Activated T-cell treated with anti-CD3 and anti-CD28 coated beads, Interleukin-2, amount 50 U/mL, for 24 hours (primary cell): ENCODE data around the gene CPLX1.
"Not testable (repeated sequence)": the region's sequence is repeated elsewhere in the genome, so short reads cannot be mapped to it uniquely, and the experiment has no call there.

Source experiments
- DNase-seq: peaks from one replicate; pipeline ENCODE4 v3.0.0-alpha.2; 2020
- H3K27ac Mint-ChIP-seq: 2 replicates; pipeline ENCODE4 v1.8.0; 2020; ENCODE audit warnings: mild to moderate bottlenecking, mixed read lengths
- H3K27me3 Mint-ChIP-seq: 2 replicates; pipeline ENCODE4 v1.8.0; 2020; ENCODE audit warnings: mixed read lengths
- H3K36me3 Mint-ChIP-seq: 2 replicates; pipeline ENCODE4 v1.8.0; 2020; ENCODE audit warnings: low read depth, mixed read lengths
- H3K4me1 Mint-ChIP-seq: 2 replicates; pipeline ENCODE4 v1.8.0; 2020; ENCODE audit warnings: low read depth, mixed read lengths
- H3K4me3 Mint-ChIP-seq: 2 replicates; pipeline ENCODE4 v1.8.0; 2020; ENCODE audit warnings: mild to moderate bottlenecking, moderate library complexity, mixed read lengths
- H3K9me3 Mint-ChIP-seq: 2 replicates; pipeline ENCODE4 v1.8.0; 2020; ENCODE audit warnings: mixed read lengths

The CPLX1 gene

DNA sequence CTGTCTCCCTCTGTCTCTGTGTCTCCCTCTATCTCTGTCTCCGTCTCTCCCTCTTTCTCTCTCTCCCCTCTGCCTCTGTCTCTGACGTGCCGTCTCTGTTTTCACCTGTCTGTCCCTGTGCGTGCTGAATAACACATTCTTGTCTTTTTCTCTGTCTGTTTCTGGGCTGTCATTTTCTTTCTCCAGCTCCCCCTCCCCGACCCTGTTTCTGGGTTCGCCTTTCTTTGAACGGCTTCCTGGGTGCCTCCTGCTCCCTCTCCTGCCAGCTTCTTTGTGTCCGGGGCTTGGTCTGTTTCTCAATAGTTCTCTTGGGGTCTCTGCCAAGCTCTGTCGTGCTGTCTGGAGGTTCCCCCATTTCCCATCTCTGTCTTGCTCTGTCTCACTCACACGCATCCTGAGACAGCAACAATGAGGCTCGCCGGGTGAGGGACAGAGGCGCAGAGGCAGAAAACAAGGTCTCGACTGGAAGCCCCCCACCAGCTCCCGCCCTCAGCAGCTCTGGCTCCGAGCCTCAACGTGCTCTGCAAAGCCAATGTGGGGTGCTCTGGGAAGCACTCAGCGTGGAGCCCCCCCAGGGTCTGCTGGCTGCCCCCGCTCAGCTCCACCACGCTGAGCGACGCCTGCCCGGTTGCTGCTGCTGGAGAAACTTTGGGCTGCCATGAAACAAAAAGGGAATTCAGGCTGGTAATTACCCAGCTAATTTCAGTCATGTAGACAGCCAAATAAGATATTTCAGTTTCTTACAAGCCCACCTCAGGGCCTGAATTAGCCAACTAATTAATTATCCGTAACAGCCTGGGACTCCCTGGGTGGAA is 3.4 kb downstream of the CPLX1 start:
- Mint-ChIP-seq H3K4me3 (no peak overlapping the region), H3K27ac (no peak overlapping the region), H3K9me3 (no peaks in the 10 kb centered on the region), H3K36me3 (no peaks in the 10 kb centered on the region), H3K27me3 (peaks cover 71% of the 10 kb centered on the region), H3K4me1 (no peaks in the 10 kb centered on the region)
- DNase-seq: no peak

DNA sequence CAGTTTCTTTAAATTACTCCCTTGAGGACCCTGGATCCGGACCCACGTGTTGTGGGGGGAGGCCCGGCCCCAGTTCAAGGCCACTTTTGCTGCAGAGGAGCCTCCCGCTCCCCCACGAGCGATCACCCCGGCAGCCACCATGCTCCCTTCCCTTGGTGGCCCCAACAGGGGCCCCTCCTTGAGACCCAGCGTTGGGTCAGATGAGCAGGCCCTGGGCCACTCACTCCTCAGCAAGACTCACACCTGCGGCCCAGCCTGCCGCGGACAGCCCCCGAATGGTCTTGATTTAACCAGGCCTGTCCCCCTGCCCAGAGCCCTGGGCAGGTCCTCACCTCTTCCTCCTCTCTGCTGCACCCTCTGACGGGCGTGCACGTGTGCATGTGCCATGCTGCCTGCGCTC is 4.3 kb downstream of the CPLX1 start:
- Mint-ChIP-seq H3K27me3 (peaks cover 71% of the 10 kb centered on the region), H3K9me3 (no peaks in the 10 kb centered on the region), H3K27ac (no peak overlapping the region), H3K36me3 (no peaks in the 10 kb centered on the region), H3K4me3 (no peak overlapping the region), H3K4me1 (no peaks in the 10 kb centered on the region)
- DNase-seq: no peak

DNA sequence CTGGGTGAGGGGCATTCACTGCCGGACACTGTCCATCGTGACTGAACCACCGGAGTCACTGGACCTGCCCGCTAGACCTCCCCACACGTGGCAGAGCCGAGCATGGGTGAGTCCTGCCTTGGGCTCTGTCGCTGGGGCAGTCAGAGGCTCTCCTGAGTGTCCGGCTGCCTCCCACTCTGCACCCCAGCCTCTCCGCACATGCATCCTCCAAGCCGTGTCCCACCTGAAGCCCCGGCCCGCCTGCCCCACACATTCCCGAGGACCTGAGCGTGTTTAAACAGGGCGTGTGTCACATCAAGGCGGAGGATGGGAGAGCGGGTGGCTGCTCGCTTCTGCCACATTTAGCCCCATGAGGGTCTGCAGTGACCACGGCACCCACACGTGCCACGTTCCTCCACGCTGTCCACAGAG is 4.7 kb downstream of the CPLX1 start:
- no peak for DNase-seq
- no peak overlapping the region for H3K27ac Mint-ChIP-seq
- no peaks in the 10 kb centered on the region for H3K36me3 Mint-ChIP-seq
- H3K4me3 Mint-ChIP-seq: no peak overlapping the region
- H3K27me3 Mint-ChIP-seq: peaks cover 73% of the 10 kb centered on the region
- no peaks in the 10 kb centered on the region for H3K9me3 Mint-ChIP-seq
- H3K4me1 Mint-ChIP-seq: no peaks in the 10 kb centered on the region

DNA sequence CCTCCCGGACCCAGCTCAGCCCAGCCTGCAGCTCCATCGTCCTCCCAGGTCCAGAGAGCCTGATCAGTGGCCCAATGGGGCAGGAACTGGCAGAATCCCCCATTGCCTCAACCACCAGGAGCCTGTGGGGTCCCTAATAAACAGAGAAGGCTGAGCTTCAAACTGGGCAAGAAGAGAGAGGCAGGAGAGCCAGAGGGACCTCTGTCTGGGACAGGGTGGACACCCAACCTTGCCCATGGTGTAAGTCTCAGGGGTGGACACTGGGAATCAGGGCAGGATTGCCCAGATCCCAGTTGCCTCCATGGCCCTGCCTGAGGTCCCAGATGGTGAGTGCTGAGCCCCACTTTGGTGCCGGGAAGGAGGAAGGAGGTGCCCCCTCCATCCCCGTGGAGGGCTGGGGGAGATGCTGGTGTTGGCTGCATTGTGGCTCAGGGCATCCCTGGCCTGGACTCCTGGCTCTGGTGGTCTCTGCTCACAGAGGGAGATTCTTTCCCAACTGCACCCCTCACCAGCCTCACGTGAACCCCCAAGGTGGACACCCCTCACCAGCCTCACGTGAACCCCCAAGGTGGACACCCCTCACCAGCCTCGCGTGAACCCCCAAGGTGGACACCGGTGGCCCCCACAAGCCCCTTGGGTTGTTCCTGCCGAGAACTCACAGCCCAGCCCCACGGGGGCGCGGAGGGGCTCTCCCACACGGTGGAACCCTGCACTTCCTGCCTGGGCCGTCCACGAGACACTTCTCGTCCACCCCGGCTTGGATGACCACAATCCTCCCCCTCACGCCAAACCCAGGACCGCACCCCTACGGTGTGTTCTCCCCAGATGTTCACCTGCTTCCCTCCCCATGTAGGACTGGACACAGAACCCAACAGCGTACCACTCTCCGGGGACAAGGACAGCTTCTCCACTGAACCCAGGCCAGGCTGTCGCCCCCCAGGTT is 5.4 kb downstream of the CPLX1 start:
- H3K27me3 Mint-ChIP-seq: peaks cover 78% of the 10 kb centered on the region
- H3K4me3 Mint-ChIP-seq: no peak overlapping the region
- no peaks in the 10 kb centered on the region for H3K36me3 Mint-ChIP-seq
- no peaks in the 10 kb centered on the region for H3K4me1 Mint-ChIP-seq
- no peak overlapping the region for H3K27ac Mint-ChIP-seq
- no peak for DNase-seq
- H3K9me3 Mint-ChIP-seq: no peaks in the 10 kb centered on the region

DNA sequence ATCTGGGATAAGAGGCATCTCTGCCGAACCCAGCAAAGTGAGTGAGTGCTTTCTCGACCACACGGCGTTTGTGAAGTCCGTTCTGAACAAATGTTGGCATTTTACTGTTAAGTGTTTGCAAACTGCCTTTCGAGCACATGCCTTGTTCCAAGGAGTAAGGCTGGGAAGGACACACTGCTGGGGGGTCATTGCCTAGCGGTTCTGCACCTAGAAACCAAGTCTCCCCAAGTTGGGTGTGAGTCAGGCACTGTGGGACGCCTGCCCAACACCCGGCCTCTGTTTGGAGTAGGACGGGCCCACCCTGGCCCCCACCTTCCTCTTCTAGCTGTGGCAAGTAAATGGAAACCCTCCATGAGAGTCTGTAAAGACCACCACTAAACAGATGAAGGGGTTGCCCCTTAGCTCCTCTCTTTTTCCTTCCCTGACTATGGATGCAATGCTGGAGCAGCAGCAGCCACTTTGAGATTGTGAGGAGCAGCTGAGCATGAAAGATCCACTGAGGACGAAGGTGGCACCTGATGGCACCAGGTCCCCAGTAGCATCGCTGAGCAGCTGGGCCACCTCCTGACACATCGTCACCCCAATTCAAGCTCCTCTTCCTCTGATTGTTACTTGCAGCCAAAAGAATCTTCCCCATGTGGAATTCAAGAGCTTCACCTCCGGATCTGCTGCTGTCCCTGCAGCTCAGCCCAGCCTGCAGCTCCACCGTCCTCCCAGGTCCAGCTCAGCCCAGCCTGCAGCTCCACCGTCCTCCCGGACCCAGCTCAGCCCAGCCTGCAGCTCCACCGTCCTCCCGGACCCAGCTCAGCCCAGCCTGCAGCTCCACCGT is 6.3 kb downstream of the CPLX1 start:
- H3K4me1 Mint-ChIP-seq: no peaks in the 10 kb centered on the region
- no peak overlapping the region for H3K27ac Mint-ChIP-seq
- no peaks in the 10 kb centered on the region for H3K9me3 Mint-ChIP-seq
- no peak for DNase-seq
- no peak overlapping the region for H3K4me3 Mint-ChIP-seq
- peaks cover 78% of the 10 kb centered on the region for H3K27me3 Mint-ChIP-seq
- H3K36me3 Mint-ChIP-seq: no peaks in the 10 kb centered on the region

DNA sequence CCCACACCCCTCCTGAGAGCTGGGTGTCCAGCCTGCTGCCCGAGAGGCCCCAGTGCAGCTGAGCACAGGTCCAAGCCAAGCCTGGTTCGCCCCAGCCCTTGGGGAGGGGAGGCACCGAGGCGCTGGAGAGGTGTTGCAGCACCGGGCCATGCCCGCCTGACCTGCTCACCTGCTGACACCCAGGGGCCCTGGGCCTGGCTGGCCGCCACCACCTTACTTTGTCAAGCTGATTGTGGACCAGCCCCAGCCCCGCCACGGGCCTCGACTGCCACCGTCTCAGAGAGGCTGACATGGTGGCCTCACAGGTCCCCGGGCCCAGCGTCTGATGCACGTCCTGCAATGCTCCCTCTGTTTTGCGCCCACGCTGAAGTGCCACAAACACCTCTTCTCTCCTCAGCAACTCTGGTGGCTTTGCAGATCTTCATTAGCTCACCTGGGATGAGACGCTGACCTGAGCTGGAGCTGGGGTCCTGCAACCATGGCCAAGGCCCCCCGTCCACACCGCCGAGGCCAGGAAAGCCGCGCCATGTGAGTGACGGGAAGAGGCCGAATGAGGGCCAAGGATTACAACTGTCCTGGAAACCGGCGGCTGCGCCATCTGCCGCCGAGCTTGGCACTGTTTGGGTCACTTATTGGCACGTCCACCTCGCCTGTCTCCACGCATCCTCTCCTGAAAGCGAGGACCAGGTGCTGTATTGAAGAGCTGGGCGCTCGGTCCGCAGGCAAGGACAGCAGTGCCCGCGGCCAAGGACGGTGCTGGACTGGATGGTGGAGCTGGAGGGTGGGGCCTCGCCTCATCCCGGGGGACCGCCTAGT is 7.6 kb downstream of the CPLX1 start:
- no peaks in the 10 kb centered on the region for H3K9me3 Mint-ChIP-seq
- H3K36me3 Mint-ChIP-seq: no peaks in the 10 kb centered on the region
- peaks cover 79% of the 10 kb centered on the region for H3K27me3 Mint-ChIP-seq
- DNase-seq: no peak
- no peak overlapping the region for H3K27ac Mint-ChIP-seq
- no peaks in the 10 kb centered on the region for H3K4me1 Mint-ChIP-seq
- H3K4me3 Mint-ChIP-seq: no peak overlapping the region

DNA sequence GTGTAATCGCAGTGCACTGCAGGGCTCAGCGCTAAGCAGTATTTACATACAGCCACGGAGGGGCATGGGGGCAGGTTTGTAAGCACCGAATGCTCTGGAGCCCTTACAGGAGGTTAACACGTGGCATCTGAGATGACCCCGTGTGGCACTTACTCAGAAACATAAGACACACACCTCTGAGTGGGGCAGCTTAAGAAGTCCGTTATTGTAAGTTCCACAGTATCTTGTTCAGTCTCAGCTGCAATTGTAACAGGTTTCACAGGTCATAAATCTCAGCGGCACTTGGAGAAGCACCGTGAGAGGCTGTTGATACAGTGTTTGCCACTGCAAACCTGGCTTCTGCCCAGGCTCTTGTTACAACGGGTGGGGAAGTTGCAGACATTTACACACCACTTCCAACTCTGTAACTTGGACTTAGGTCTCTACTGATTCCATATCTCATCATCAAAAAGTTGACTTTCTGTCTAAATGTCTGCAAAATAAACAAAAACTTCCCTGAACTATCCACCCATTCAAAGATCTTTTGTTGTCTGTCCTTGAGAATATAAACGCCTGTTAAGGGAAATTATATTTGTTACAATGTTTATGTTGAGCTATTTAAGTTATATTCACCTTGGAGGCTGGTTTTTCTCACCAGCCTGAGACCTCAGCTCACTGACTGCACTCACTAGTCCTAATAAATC is 10.3 kb downstream of the CPLX1 start:
- H3K9me3 Mint-ChIP-seq: no peaks in the 10 kb centered on the region
- no peaks in the 10 kb centered on the region for H3K4me1 Mint-ChIP-seq
- DNase-seq: no peak
- peaks cover 68% of the 10 kb centered on the region for H3K27me3 Mint-ChIP-seq
- H3K27ac Mint-ChIP-seq: no peak overlapping the region
- no peak overlapping the region for H3K4me3 Mint-ChIP-seq
- no peaks in the 10 kb centered on the region for H3K36me3 Mint-ChIP-seq

DNA sequence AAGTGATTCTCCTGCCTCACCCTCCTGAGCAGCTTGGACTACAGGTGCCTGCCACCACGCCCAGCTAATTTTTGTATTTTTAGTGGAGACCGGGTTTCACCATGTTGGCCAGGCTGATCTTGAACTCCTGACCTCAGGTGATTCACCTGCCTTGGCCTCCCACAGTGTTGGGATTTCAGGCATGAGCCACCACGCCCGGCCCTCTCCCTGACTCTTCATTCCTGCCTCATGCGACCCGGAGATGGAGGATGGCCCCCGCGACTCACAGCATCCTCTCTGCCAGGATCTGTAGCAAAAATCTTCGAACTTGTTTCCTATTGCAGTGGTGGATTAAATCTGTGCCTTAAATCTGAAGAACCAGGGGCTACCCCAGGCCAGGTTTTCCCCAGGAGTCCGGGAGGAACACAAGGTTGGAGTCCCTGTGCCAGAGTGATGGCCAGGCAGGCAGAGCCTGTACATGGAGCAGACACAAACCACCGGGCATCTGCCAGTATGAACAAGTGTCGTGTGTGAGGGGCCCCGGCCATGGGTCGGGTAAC is 11.5 kb downstream of the CPLX1 start:
- Mint-ChIP-seq H3K27ac (no peak overlapping the region), H3K4me3 (no peak overlapping the region), H3K27me3 (peaks cover 58% of the 10 kb centered on the region), H3K4me1 (no peaks in the 10 kb centered on the region), H3K36me3 (no peaks in the 10 kb centered on the region), H3K9me3 (no peaks in the 10 kb centered on the region)
- no peak for DNase-seq

DNA sequence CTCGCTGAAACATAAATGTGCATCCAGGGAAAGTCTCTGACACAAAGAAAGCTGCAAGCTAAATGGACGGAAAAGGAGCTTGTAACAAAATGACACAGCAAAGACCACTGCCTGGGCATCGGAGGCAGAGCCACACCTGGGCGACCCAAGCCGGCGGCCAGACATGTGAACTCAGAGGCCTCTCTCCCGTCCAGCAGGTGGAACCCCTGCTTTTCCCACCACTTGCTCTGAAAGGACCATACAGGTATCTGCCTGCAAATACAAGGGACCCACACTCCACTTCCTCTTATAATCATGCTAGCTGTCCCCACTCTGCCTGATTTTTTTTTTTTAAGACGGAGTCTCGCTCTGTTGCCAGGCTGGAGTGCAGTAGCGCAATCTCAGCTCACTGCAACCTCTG is 12.0 kb downstream of the CPLX1 start:
- Mint-ChIP-seq H3K9me3 (no peaks in the 10 kb centered on the region), H3K36me3 (no peaks in the 10 kb centered on the region), H3K4me3 (no peak overlapping the region), H3K27ac (no peak overlapping the region), H3K4me1 (no peaks in the 10 kb centered on the region), H3K27me3 (peaks cover 55% of the 10 kb centered on the region)
- no peak for DNase-seq

DNA sequence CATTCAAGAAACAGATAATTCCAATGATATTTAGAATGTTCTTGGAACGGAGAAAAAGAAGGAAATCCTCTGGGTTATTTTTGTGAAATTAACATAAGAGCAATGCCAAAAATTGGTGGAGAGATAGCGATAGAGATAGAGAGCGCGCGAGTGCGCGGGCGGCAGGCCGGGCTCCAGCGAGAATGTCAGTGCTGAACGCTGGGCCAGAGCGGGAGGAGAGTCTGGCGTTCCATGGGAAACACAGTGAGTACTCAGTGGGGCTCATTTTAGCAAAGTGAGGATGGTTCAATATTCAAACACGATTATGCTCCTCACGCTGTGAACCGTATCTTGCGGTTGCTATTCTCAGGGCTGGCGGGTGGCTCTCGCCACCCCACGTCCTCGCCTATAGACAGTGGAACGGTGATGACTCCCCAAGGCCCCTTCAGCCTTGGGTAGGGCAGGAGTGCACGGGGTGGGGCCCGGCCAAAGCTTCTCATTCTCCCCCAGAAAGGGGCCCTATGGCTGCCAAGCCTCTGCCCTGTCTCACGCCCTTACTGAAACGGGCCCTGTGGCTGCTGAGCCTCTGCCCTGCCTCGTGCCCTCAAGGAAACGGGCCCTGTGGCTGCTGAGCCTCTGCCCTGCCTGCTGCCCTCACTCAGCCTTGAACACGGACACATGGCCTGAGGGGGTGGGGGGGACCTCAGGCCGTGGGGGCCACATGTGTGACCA is 16.9 kb downstream of the CPLX1 start:
- no peak overlapping the region for H3K27ac Mint-ChIP-seq
- no peak for DNase-seq
- H3K9me3 Mint-ChIP-seq: peaks cover 2% of the 10 kb centered on the region
- H3K36me3 Mint-ChIP-seq: no peaks in the 10 kb centered on the region
- no peaks in the 10 kb centered on the region for H3K4me1 Mint-ChIP-seq
- H3K4me3 Mint-ChIP-seq: no peak overlapping the region
- H3K27me3 Mint-ChIP-seq: peaks cover 40% of the 10 kb centered on the region

DNA sequence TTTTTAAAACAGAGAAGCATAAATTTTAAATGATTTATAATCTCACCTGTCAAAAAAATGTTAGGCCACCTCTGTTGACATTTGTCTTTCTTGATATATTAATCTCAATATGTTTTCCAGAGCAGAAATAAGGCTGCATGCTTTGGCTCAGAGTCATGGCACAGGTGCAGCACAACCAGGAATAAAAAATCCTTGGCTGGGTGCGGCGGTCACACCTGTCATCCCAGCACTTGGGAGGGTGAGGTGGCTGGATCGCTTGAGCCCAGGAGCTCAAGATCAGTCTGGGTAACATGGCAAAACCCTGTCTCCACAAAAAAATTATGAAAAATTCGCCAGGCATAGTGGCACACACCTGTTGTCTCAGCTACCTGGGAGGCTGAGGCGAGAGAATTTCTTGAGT is 18.1 kb downstream of the CPLX1 start:
- no peaks in the 10 kb centered on the region for H3K36me3 Mint-ChIP-seq
- no peak for DNase-seq
- H3K4me3 Mint-ChIP-seq: no peak overlapping the region
- H3K4me1 Mint-ChIP-seq: no peaks in the 10 kb centered on the region
- H3K27me3 Mint-ChIP-seq: peaks cover 35% of the 10 kb centered on the region
- H3K9me3 Mint-ChIP-seq: peaks cover 2% of the 10 kb centered on the region
- no peak overlapping the region for H3K27ac Mint-ChIP-seq

DNA sequence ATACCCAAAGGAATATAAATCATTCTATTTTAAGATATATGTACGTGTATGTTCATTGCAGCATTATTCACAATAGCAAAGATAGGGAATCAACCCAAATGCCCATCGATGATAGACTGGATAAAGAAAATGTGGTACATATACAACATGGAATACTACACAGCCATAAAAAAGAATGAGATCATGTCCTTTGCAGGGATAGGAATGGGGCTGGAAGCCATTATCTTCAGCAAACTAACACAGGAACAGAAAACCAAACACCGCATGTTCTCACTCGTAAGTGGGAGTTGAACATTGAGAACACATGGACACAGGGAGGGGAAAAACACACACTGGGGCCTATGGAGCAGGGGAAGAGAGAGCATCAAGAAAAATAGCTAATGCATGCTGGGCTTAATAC is 18.9 kb downstream of the CPLX1 start:
- H3K27me3 Mint-ChIP-seq: peaks cover 27% of the 10 kb centered on the region
- not testable (repeated sequence) for H3K4me3 Mint-ChIP-seq, DNase-seq, H3K36me3 Mint-ChIP-seq, H3K27ac Mint-ChIP-seq, H3K4me1 Mint-ChIP-seq, H3K9me3 Mint-ChIP-seq

DNA sequence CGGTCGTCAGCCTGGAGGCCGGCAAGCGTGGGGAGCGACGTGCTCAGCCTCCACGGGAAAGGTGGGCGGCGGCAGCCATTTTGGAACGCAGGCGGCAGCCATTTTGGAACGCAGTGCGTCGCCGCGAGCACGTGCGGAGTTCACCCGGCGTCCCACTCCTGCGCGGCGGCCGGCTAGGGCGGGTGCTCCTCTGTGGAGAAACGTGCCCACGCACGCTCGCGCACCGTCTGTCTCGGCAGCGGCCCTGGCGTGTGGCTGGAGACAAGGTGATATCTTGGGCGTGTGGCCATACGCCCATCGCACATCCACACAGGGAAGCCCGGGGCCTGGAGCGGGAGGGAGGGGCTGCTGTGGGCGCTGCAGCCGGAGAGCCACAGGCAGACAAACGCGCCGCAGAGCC is 21.1 kb downstream of the CPLX1 start:
- Mint-ChIP-seq H3K9me3 (peaks cover 2% of the 10 kb centered on the region), H3K27me3 (peaks cover 23% of the 10 kb centered on the region), H3K4me1 (peaks cover 4% of the 10 kb centered on the region), H3K4me3 (no peak overlapping the region), H3K36me3 (no peaks in the 10 kb centered on the region), H3K27ac (no peak overlapping the region)
- no peak for DNase-seq
